NCI-H1105 treated with DMSO at 0.1 percent for 48 hours (cell line): ENCODE data around the gene KRT17.
"Not testable (repeated sequence)": the region's sequence is repeated elsewhere in the genome, so short reads cannot be mapped to it uniquely, and the experiment has no call there.

Experiments used
- DNase-seq: peaks from one replicate; lab custom pipeline; 2025; lab: John Stamatoyannopoulos, UW

Gene KRT17

DNA sequence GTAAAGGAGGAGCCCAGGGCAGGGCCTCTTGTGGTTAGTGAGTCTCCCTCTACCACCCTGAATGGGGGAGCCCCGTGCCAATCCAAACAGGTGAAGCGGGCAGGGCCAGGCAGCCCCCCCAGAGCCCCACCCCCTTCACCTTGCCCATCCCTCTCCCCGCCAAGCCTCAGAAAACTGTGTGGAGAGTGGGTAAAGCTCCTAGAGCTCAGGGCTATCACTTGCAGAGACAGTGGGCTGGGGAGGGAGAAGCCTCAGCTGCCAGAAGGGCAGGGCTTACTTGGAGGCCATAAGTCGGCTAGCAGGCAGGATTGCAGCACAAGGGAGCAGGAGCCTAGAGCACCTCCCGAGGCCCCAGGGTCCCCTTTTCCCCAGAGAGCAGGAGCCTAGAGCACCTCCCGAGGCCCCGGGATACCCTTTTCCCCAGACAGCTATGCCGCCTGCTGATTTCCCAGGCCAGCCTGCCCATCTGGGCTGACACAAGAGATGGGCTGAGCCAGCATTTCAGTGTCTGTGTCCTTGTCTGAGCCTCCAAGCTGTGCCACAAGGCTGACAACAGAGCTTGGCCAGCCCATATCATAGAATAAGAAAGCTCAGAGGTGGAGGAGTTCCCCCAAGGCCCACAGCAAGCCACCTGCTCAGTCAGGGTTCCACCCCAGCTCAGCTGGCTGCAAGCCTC lies 30.9 kb downstream of the KRT17 start:
- DNase-seq: no peak

DNA sequence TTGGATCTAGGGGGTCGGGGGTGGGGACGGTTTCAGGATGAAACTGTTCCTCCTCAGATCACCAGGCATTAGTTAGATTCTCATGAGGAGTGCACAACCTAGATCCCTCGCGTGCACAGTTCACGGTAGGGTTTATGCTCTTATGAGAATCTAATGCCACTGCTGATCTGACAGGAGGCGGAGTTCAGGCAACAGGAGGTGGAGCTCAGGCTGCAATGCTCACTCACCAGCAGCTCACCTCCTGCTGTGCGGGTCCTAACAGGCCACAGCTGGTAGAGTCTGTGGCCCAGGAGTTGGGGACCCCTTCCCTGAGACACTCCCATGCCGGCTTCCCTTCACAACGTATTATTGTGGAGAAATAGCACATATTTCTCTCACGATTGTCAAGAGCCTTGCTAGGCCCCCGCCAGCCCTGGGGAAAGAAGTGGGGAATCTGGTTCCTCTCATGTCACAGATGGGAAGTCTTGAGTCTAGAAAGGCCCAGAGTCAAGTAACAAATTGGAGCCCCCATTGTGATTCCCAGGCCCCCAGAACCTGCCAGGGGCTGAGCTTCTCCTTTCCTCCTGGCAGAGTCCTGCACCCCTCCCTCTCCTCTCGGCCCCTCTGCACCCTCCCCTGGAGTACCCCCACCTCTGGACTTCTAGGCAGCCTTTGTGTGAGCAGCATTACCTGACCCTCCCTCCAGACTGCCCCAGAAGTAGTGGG lies 31.6 kb downstream of the KRT17 start:
- no peak for DNase-seq

DNA sequence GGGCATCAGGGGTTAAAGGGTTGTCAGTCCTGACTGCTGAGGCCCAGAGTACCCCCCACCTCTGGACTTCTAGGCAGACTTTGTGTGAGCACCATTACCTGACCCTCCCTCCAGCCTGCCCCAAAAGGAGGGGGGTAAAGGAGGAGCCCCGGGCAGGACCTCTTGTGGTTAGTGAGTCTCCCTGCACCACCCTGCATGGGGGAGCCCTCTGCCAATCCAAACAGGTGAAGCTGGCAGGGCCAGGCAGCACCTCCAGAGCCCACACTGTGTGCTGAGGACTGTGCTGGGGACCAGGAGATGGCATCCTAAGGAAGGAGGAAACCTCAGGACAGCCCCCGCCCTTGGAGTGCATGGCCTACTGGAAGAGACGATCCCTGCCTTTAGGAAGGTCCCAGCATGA lies 35.1 kb downstream of the KRT17 start:
- DNase-seq: no peak

DNA sequence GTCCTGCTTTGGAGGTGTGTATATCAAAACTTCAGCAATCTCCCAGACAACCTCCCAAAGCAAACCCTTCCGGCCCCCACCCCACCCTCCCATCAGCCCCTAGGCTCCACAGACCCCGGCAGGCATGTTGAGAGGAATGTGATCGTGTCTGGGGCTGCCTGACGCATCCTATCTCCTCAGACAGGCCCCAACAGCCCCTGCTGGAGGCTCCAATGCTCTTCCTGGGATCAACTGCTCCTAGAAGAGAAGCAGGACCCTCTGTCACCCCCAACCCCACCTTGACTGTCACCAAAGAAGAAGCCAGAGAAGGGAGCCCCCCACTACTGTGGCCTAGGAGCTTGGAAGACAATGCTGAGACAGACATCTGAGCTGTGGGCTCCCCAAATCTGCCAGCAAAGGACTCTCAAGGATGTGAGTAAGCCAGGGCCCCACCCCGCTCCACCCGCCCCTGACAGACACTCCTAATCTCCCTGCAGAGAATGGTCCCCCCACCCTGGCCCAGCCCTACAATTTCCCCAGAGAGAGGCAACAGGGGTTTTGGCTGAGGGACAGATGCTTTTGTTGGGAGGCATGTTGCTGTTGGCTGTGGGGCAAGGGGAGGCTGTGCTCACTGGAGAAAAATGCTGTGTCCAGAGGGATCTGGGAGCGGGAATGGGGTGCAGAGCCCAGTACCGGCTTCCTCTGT lies 36.1 kb downstream of the KRT17 start:
- DNase-seq: no peak

DNA sequence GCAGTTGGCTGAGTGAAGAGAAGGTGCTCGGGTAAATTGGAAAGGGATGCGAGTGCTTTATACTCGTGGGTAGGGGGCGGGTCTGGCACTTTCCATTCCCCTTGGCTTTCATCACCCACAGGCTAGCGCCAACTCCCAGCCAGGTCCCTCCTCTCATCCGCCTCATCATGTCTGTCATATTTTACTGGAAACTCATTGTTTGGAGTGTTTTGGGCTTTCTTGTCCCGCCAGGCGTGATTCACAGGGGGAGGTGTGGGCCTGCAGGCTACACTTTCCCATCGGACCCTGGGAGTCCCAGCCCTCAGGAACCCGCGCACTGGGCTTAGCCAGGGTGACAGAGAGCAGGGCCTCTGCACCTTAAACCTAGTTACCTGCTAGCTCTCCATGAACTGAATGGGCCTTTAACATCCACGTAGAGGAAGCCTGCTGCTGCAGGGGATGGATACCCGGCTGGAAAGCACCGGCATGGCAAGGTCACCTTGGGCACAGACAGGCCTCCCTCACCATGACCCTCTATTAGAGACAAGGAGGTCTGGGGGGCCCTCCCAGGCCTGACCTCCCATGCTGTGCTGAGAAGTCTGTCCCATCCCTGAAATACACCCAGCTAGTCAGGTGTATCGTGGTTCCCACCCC lies 37.4 kb downstream of the KRT17 start, which contains the start of gene KRT14:
TSS of gene KRT14 (minus strand) at position 33 of the 633 bp plus-strand sequence. CDS start 61 bp downstream, outside the sequence.
- DNase-seq: no peak

DNA sequence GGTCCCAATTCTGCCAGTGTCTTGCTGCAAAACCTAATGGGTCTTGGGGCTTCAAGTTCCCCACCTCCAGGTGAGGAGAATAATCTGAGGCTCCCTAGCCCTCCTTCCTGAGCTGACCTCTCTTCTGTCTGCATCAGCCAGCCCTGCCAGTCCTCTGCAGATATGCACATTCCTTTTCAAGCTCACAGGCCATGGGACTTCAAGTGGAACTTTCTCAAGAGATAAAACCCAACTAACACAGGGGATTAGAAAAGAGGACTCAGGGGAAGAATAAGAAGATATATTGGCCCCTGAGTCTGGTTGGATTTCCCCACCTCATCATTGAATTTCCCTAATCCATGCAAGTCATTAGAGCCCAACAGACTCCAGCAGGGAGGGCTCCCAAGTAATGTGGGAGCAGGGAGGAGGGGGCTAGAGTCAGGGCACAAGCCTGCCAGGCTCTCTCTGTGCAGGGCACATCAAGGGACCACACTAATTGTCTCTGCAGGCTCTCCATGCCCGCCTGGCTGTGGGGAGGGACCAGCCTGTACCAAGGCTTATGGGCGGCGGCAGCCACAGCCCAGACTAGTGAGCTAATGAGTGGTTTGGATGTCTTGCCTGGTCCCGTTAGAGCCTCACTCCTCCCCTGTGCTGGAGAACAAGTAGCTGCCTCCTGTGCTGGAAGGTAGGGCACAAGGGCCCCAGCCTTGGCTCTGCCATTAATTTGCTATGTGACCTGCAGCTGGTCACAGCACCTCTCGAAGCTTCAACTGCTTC lies 38.9 kb downstream of the KRT17 start:
- no peak for DNase-seq

DNA sequence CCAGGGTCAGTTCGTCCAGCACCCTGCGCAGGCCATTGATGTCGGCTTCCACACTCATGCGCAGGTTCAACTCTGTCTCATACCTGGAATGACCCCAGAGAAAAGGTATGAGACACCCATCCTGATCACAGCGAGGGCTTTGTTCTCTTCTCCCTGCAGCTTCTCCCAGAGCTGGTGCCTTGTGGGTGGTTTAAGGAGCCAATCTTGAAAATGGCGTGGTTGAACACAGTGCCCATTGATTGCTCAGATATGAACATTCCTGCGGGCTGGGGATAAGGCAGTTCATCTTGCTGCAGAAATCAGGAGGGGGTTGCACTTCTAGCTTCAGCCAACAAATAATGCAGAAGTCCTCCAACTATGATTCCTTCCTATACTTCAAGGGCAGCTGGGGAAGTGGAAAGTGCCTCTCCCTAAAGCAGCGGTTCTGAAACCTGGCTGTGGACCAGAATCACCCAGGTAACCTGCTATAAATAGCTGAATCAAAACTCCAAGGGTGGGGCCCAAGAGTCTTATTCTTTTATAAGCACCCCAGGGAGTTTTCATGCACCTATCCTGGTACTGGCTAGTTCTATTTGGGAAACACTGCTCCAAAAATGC lies 39.9 kb downstream of the KRT17 start:
- not testable (repeated sequence) for DNase-seq

DNA sequence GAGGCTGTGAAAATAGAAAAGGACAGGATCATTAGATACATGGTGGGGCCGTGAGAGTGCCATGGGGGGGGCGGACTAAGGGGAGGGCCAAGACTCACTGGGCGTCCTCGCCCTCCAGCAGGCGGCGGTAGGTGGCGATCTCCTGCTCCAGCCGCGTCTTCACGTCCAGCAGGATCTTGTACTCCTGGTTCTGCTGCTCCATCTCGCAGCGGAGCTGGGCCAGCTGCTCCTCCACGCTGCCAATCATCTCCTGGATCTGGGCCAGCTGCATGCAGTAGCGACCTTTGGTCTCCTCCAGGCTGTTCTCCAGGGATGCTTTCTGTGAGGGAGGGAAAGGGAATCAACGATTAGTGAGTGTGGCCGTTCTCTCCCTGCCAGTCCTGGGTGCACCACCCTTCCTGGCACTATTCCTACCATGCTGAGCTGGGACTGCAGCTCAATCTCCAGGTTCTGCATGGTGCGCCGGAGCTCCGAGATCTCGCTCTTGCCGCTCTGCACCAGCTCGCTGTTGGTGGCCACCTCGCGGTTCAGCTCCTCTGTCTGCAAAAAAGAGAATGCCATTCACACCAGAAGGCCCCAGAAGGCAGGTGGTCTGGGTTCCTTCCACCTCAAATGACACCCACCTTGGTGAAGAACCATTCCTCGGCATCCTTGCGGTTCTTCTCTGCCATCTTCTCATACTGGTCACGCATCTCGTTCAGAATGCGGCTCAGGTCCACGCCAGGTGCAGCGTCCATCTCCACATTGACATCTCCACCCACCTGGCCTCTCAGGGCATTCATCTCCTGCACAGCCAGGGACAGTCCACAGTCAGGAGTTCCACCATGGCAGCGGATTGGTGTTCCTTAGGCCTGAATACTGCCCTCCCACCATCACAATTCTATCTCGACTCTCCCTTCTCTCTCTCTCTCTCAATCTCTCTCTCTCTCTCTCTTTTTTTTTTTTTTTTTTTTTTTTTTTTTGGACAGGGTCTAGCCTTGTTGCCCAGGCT lies 40.9 kb downstream of the KRT17 start:
- no peak for DNase-seq

DNA sequence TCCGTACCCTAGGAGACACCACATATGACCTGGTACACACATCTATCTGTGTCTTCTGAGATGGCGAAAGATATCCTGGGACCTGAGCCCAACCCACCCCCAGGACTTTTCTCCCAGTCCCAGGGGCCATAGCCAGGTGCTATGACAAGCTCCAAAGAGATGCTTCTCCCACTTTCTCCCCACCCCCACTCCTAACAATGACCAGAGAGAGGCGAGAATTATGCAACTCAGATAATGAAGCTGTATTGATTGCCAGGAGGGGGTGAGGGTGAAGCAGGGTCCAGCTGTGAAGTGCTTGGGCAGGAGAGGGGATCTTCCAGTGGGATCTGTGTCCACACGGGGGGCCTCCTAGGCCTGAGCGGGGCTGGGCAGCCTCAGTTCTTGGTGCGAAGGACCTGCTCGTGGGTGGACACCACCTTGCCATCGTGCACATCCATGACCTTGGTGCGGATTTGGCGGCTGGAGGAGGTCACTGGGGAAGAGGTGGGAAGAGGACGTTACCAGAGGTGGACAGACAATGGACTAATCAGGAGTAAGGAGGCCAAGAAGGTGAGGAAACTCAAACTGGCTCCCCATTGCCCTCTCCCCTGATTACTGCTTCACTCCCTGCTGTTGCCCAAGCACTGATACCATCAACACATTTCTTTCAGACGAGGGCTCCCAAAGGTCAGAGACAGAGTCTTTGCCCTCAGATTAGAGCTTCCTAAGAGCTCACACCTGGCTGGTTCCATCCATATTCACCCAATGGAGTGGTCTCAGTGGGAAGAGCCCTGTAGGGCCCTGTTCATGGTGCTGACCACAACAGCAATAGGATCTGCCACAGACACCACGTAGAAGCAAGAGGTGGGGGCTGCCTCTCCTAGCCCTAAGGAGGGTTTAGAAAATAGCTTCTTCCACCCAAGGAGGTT lies 42.1 kb downstream of the KRT17 start:
- not testable (repeated sequence) for DNase-seq

DNA sequence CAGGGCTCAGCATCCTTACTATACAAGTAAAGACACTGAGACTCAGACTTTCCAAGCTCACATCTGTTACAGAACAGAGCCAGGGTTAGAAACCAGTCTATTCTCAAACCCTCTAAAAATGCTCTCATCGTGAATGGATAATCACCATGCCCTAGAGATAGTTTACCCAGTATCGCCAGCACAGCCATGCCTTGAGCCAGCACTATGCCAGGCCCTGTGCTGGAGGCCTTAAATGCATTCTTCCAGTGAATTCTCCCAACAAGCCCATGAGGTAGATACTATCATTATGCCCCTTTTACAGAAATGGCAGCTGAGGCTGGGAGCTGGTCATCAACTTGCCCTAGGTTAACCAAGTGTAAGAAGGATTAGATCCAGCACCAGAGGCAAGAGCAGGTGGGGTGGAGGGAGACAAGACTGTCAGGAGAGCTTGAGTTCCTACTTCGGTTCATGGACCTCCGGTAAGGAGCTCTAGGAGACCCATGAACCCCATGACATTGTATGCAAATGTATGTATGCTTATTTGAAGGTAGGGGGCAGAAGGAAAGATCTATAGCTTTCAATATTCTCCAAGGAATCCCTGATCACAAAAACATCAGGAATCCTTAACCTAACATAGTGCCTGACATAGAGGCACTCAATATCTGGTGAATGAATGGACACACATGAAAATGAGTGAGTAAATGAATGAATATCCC lies 42.9 kb downstream of the KRT17 start:
- no peak for DNase-seq

DNA sequence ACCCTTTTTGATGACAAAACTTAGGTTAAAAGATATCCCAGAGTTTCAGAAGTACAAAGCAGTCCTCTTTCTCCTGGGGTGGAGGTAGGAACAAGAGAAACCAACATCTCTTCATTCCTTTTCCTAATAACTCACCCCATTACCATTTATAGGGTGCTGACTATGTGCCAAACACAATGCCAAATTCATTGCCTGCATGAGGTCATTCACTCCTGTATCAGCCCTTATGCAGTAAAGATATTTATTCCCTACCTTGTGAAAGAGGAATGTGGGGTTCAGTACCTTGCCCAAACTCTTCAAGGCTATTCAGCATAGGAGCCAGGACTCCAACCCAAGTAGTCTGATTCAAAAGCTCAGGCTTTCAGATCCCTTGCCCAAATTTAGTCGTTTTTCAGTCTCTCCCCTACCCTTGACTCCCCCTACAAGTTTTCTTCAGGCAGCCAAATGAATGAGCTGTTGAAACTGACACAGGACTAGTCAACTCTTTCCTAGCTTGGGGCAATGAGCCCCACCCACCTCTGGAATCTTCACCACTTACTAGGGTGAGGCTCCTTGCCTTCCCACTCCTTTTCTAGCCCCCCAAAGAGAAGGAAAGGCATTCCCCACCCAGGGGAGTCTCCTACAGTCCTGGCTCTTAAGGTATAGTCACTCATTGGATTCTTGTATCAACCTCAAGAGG lies 43.5 kb downstream of the KRT17 start:
- DNase-seq: no peak

DNA sequence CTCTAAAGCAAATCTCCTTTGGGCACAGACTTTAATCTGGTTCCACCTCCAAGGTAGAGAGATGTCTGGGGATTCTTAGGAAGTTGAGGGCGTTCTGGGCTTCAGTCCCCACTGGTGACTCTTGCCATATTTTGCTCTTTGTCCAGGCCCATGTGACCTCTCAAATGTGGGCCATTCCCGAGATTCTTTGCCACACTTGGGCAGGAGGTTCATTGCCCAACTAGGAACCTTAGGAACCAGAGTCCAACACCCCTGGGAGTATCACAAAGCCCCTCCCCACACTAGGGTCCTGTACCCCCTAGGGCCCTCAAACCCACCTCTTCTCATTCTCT lies 44.2 kb downstream of the KRT17 start:
- no peak for DNase-seq

DNA sequence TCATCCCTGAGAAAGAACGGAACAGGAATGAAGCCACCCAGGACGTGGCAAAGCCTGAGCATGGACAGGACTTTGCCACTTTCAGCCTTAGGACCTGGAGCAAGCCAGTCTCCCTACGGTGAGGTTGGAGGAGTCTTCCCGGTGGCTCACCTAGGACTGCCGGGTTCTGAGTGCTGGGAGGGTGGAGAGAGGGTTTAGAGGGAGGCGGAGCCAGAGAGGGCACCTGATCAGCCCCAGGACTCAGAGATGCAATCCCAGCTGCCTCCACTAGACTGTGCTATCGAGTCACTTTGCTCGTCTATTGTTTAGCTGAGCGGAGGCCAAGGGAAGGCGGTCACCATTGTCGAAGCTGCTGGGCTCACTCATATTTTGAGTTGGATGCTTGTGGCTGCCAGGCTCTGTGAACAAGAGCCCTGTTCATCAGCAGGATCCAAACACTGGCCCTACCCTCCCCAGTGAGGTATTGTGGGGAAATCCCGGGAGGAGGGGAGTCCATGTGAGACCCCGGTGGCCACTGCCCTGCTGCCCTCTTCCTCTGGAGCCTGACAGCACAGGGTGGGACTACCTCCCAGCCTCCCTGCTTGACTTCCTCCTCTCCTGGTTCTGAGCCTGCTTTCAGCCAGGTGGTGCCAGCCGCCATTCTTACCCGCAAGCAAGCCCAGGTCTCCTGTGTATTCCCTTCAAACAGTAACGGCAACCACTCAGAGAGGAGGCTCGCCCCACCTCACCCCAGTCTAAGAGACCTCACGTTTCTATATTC lies 44.7 kb downstream of the KRT17 start:
- DNase-seq: peak; percentile 21

DNA sequence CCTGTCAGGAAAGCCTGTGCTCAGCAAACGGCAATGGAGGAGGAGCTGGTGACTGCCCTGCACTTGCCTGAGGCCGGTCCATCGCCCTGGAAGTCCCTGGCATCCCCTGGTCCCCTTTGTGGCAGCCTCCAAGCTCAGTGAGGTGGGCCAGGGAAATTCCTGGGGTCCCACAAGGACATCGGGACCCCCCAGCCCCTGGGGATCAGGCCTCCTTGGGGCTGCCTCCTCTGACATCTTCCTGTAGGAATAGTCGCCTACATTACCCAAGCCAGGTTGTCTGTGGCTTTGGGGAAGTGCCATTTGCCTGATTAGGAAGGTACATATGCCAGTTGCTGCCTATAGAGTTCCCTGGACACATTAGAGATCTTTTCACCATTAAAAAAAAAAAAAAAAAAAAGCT lies 45.4 kb downstream of the KRT17 start:
- no peak for DNase-seq

DNA sequence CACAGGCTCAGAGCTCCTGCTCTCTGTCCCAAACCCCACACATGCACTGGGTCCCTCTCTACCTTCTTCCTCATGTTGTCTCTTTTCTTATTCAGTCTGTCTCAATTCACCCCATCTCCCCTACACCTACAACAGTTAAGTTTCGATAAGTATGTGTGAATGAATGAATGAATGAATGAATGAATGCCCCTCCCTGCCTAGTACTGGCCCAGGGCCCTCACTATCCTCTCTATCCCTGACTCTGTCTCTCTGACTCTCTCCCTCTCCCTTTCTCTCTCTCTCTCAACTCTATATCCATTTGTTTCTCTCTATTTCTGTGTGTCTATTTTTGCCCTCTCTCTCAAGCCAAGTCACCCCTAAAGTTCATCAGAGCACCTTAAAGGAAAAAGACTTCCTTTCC lies 45.8 kb downstream of the KRT17 start:
- no peak for DNase-seq

DNA sequence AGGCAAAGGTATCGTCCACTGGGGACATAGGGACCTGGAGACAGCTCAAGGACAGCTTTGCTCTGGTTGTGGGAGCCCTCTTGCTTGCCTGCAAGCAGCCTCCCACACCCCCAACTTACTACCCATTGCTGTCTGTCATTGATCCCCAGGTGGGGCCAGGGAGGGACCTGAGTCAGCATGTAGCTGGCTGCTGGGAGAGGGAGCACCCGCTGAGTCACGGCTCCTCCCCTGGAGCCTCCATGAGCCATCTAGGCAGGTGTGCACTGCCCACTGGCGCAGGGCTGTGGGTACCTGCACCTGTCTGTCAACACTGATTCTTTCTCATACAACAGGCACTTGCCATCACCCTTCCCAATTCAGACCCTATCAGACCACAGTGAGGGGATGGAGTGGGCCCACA lies 47.6 kb downstream of the KRT17 start:
- not testable (repeated sequence) for DNase-seq

DNA sequence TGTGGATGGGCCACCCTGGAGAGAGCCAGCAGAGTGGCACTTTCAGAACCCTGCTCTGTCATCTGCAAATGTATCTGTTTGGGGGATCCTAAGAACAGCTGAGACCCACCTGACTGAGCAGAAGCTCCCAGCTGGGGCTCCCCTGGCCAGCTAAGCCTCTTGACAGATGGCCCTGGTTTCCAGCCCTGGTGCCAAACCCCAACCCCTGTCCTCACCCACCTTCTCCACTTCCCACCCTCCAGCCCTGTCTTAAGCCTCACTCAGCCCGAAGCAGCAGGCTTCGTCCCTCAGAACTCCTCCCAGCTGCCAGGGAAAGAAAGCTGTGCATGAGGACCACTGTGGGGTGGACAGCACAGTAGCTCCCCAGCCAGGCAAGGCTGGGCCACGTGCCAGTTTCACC lies 49.0 kb downstream of the KRT17 start:
- no peak for DNase-seq
